CD8-positive, alpha-beta memory T cell (primary cell): ENCODE measurements around the gene FTO. TPM values are rescaled to one million over a fixed set of nuclear protein-coding genes. Genes with fewer than 3 reads are reported as not detected.

ENCODE experiments used
- CTCF ChIA-PET: fragments of 350-600 bp; sonication (Branson Sonifier 250); formaldehyde crosslinking; loops from one replicate; lab custom pipeline; 2021; ENCODE audit warnings: antibody characterized with exemption; lab: Charles Lee
- POLR2A ChIA-PET: fragments of 350-600 bp; sonication (Branson Sonifier 250); formaldehyde crosslinking; loops from one replicate; lab custom pipeline; 2021; ENCODE audit warnings: antibody characterized with exemption; lab: Charles Lee
- DNase-seq, 5 donors: peaks; one replicate each; pipeline versions ENCODE4 v3.0.0 to v3.0.0-alpha.2; 2020 to 2022; ENCODE audit warnings: mixed read lengths in 1 of 5
- H3K27ac ChIP-seq: one replicate; pipeline ENCODE4 v1.7.0; 2013; ENCODE audit warnings: low read depth, mild to moderate bottlenecking, low read length, moderate library complexity
- H3K27me3 ChIP-seq: 2 replicates; pipeline ENCODE4 v1.7.0; 2013; ENCODE audit warnings: low read length, mild to moderate bottlenecking; ENCODE audit not compliant: insufficient read depth, poor library complexity, severe bottlenecking
- H3K36me3 ChIP-seq: 2 replicates; pipeline ENCODE4 v1.7.0; 2013; ENCODE audit warnings: mild to moderate bottlenecking, low read length, moderate library complexity; ENCODE audit not compliant: insufficient read depth
- H3K4me1 ChIP-seq: 2 replicates; pipeline ENCODE4 v1.7.0; 2013; ENCODE audit warnings: mild to moderate bottlenecking, low read length, moderate library complexity; ENCODE audit not compliant: insufficient read depth
- H3K4me3 ChIP-seq: 2 replicates; pipeline ENCODE4 v1.7.0; 2013; ENCODE audit warnings: mild to moderate bottlenecking, low read length
- H3K9me3 ChIP-seq: 2 replicates; pipeline ENCODE4 v1.7.0; 2013; ENCODE audit warnings: mild to moderate bottlenecking, low read length
- H3K27ac Mint-ChIP-seq, 8 donors: one replicate each; pipeline ENCODE4 v1.8.0; 2020 to 2021; ENCODE audit warnings: mixed read lengths in 8 of 8, mild to moderate bottlenecking in 6 of 8, inconsistent platforms in 3 of 8, moderate library complexity in 3 of 8
- H3K27me3 Mint-ChIP-seq, 2 donors: one replicate each; pipeline ENCODE4 v1.8.0; 2020 to 2021; ENCODE audit warnings: mixed read lengths in 2 of 2, mild to moderate bottlenecking in 1 of 2, moderate library complexity in 1 of 2
- H3K36me3 Mint-ChIP-seq, 3 donors: one replicate each; pipeline ENCODE4 v1.8.0; 2020 to 2021; ENCODE audit warnings: mixed read lengths in 3 of 3, inconsistent platforms in 1 of 3, mild to moderate bottlenecking in 1 of 3
- H3K4me1 Mint-ChIP-seq, 3 donors: one replicate each; pipeline ENCODE4 v1.8.0; 2020 to 2021; ENCODE audit warnings: mixed read lengths in 3 of 3, inconsistent platforms in 1 of 3, mild to moderate bottlenecking in 1 of 3
- H3K4me3 Mint-ChIP-seq, 7 donors: one replicate each; pipeline ENCODE4 v1.8.0; 2020 to 2021; ENCODE audit warnings: mixed read lengths in 7 of 7, mild to moderate bottlenecking in 6 of 7, moderate library complexity in 4 of 7, inconsistent platforms in 2 of 7
- H3K9me3 Mint-ChIP-seq, 5 donors: one replicate each; pipeline ENCODE4 v1.8.0; 2020 to 2022; ENCODE audit warnings: mixed read lengths in 5 of 5, mild to moderate bottlenecking in 3 of 5, moderate library complexity in 2 of 5, inconsistent platforms in 1 of 5
- polyA plus RNA-seq: library from polyadenylated mRNA; unstranded; fragments of 300-500 nt; fragmentation: Illumina TruSeq; gene quantifications from one replicate; pipeline ENCODE4 v1.2.3, GENCODE V29; 2021
- total RNA-seq, 2 experiments: library from RNA; stranded (reverse); gene quantifications; one replicate each; pipeline ENCODE4 v1.2.3, GENCODE V29; 2021

FTO gene
- total and polyA plus RNA-seq, 3 experiments from 2014 or later = 54.5 to 77.8 (median 56.0) TPM

- H3K27me3 Mint-ChIP-seq = no peaks in the 10 kb centered on the region
- peaks cover 21 to 47% (median 33%) of the 10 kb centered on the region in 3 donors for H3K4me1 Mint-ChIP-seq
- CTCF ChIA-PET = no interaction called here
Measured at GRCh38 chr16:53809088-53809932, 105.4 kb downstream of the FTO start.

GRCh38 chr16:53812914-53813313 lies 109.0 kb downstream of the FTO start:
- DNase-seq = no peak
- H3K4me3 ChIP-seq = no peak overlapping the region
- no peak overlapping the region for H3K4me3 Mint-ChIP-seq
- peaks cover 24 to 32% (median 32%) of the 10 kb centered on the region in 3 donors for H3K4me1 Mint-ChIP-seq
- H3K27ac Mint-ChIP-seq = peak overlapping the region in 1 of 8 donors; percentile 58
- peaks cover 0 to 1% of the 10 kb centered on the region in 2 donors for H3K27me3 Mint-ChIP-seq
- H3K36me3 ChIP-seq = no peaks in the 10 kb centered on the region
- peaks cover 25 to 61% (median 31%) of the 10 kb centered on the region in 3 donors for H3K36me3 Mint-ChIP-seq
- H3K27me3 ChIP-seq = no peaks in the 10 kb centered on the region
- H3K9me3 Mint-ChIP-seq = no peaks in the 10 kb centered on the region
- no peak overlapping the region for H3K27ac ChIP-seq
- ChIA-PET POLR2A (no interaction called here), CTCF (no interaction called here)
- H3K9me3 ChIP-seq = no peaks in the 10 kb centered on the region
- no peaks in the 10 kb centered on the region for H3K4me1 ChIP-seq

More at GRCh38 chr16:53809088-53809932, 105.4 kb downstream of the FTO start:
- Mint-ChIP-seq H3K36me3 (peaks cover 7 to 39% (median 8%) of the 10 kb centered on the region in 3 donors), H3K4me3 (no peak overlapping the region), H3K27ac (no peak overlapping the region), H3K9me3 (no peaks in the 10 kb centered on the region)
- no peaks in the 10 kb centered on the region for H3K36me3 ChIP-seq
- DNase-seq = no peak
- H3K4me3 ChIP-seq = no peak overlapping the region
- peaks cover 5% of the 10 kb centered on the region for H3K4me1 ChIP-seq
- no peaks in the 10 kb centered on the region for H3K27me3 ChIP-seq
- no peaks in the 10 kb centered on the region for H3K9me3 ChIP-seq
- H3K27ac ChIP-seq = no peak overlapping the region
- POLR2A ChIA-PET = no interaction called here

- H3K27ac ChIP-seq = no peak overlapping the region
- CTCF ChIA-PET = no interaction called here
- POLR2A ChIA-PET = no interaction called here
Measured at GRCh38 chr16:53814801-53815200, 110.8 kb downstream of the FTO start.

GRCh38 chr16:53816211-53816836 lies 112.4 kb downstream of the FTO start:
- no peak for DNase-seq
- Mint-ChIP-seq H3K27me3 (peaks cover 0 to 1% of the 10 kb centered on the region in 2 donors), H3K4me1 (peaks cover 21 to 34% (median 23%) of the 10 kb centered on the region in 3 donors), H3K4me3 (no peak overlapping the region), H3K9me3 (no peaks in the 10 kb centered on the region), H3K27ac (peak overlapping the region in 3 of 8 donors; percentile 3 to 27 (median 17)), H3K36me3 (peaks cover 24 to 48% (median 28%) of the 10 kb centered on the region in 3 donors)
- Histone ChIP-seq H3K4me3 (no peak overlapping the region), H3K4me1 (no peaks in the 10 kb centered on the region), H3K27ac (no peak overlapping the region), H3K27me3 (no peaks in the 10 kb centered on the region), H3K36me3 (no peaks in the 10 kb centered on the region), H3K9me3 (no peaks in the 10 kb centered on the region)
- ChIA-PET POLR2A (no interaction called here), CTCF (no interaction called here)

More at GRCh38 chr16:53814801-53815200, 110.8 kb downstream of the FTO start:
- Histone ChIP-seq H3K9me3 (no peaks in the 10 kb centered on the region), H3K27me3 (no peaks in the 10 kb centered on the region), H3K4me3 (no peak overlapping the region), H3K36me3 (no peaks in the 10 kb centered on the region), H3K4me1 (no peaks in the 10 kb centered on the region)
- H3K9me3 Mint-ChIP-seq = no peaks in the 10 kb centered on the region
- H3K27ac Mint-ChIP-seq = peak overlapping the region in 3 of 8 donors; percentile 5 to 73 (median 67)
- H3K4me1 Mint-ChIP-seq = peaks cover 22 to 32% (median 24%) of the 10 kb centered on the region in 3 donors
- H3K36me3 Mint-ChIP-seq = peaks cover 25 to 62% (median 31%) of the 10 kb centered on the region in 3 donors
- DNase-seq = no peak
- H3K27me3 Mint-ChIP-seq = peaks cover 0 to 1% of the 10 kb centered on the region in 2 donors
- no peak overlapping the region for H3K4me3 Mint-ChIP-seq

GRCh38 chr16:53817117-53817755 lies 113.3 kb downstream of the FTO start:
- CTCF ChIA-PET = no interaction called here

GRCh38 chr16:53817812-53818550 lies 114.0 kb downstream of the FTO start:
- DNase-seq = no peak
- Mint-ChIP-seq H3K27ac (no peak overlapping the region), H3K4me3 (no peak overlapping the region), H3K9me3 (no peaks in the 10 kb centered on the region), H3K4me1 (peaks cover 20 to 39% (median 30%) of the 10 kb centered on the region in 3 donors), H3K36me3 (peaks cover 20 to 35% (median 23%) of the 10 kb centered on the region in 3 donors), H3K27me3 (peaks cover 0 to 1% of the 10 kb centered on the region in 2 donors)
- H3K36me3 ChIP-seq = no peaks in the 10 kb centered on the region
- no peaks in the 10 kb centered on the region for H3K27me3 ChIP-seq
- H3K9me3 ChIP-seq = no peaks in the 10 kb centered on the region
- peaks cover 4% of the 10 kb centered on the region for H3K4me1 ChIP-seq
- POLR2A ChIA-PET = no interaction called here
- CTCF ChIA-PET = no interaction called here
- H3K4me3 ChIP-seq = no peak overlapping the region
- no peak overlapping the region for H3K27ac ChIP-seq

More at GRCh38 chr16:53817117-53817755, 113.3 kb downstream of the FTO start:
- POLR2A ChIA-PET = no interaction called here
- no peak overlapping the region for H3K4me3 Mint-ChIP-seq
- H3K4me1 ChIP-seq = no peaks in the 10 kb centered on the region
- H3K27ac ChIP-seq = no peak overlapping the region
- H3K36me3 Mint-ChIP-seq = peaks cover 20 to 40% (median 23%) of the 10 kb centered on the region in 3 donors
- peaks cover 0 to 1% of the 10 kb centered on the region in 2 donors for H3K27me3 Mint-ChIP-seq
- H3K9me3 ChIP-seq = no peaks in the 10 kb centered on the region
- no peaks in the 10 kb centered on the region for H3K27me3 ChIP-seq
- DNase-seq = no peak
- no peaks in the 10 kb centered on the region for H3K9me3 Mint-ChIP-seq
- peaks cover 20 to 37% (median 29%) of the 10 kb centered on the region in 3 donors for H3K4me1 Mint-ChIP-seq
- no peak overlapping the region for H3K4me3 ChIP-seq
- H3K27ac Mint-ChIP-seq = no peak overlapping the region
- H3K36me3 ChIP-seq = no peaks in the 10 kb centered on the region

GRCh38 chr16:53821487-53821886 lies 117.5 kb downstream of the FTO start:
- H3K9me3 ChIP-seq = no peaks in the 10 kb centered on the region
- H3K36me3 ChIP-seq = peaks cover 7% of the 10 kb centered on the region
- H3K4me3 ChIP-seq = no peak overlapping the region
- peaks cover 7 to 16% (median 12%) of the 10 kb centered on the region in 3 donors for H3K36me3 Mint-ChIP-seq
- no peaks in the 10 kb centered on the region for H3K9me3 Mint-ChIP-seq
- peaks cover 13 to 25% (median 23%) of the 10 kb centered on the region in 3 donors for H3K4me1 Mint-ChIP-seq
- H3K27ac ChIP-seq = no peak overlapping the region
- H3K4me3 Mint-ChIP-seq = no peak overlapping the region
- H3K27ac Mint-ChIP-seq = peak overlapping the region in 2 of 8 donors; percentile 34 to 54
- no peak for DNase-seq
- peaks cover 16% of the 10 kb centered on the region for H3K4me1 ChIP-seq
- no peaks in the 10 kb centered on the region for H3K27me3 ChIP-seq
- CTCF ChIA-PET = no interaction called here
- H3K27me3 Mint-ChIP-seq = no peaks in the 10 kb centered on the region
- POLR2A ChIA-PET = no interaction called here
